Breast epithelium (tissue), 3 donors: ENCODE data around the gene PRKN.

Source experiments
- CTCF ChIP-seq, 3 donors: fragments of 450-650 bp; IDR thresholded peaks; one replicate each; pipeline ENCODE4 v1.5.1; 2016 to 2017; ENCODE audit warnings: antibody characterized with exemption in 3 of 3, mild to moderate bottlenecking in 3 of 3, moderate library complexity in 3 of 3
- POLR2A ChIP-seq: fragments of 450-650 bp; IDR thresholded peaks from one replicate; pipeline ENCODE4 v1.6.1; 2016; ENCODE audit warnings: antibody characterized with exemption, mild to moderate bottlenecking, moderate library complexity
- POLR2AphosphoS5 ChIP-seq, 3 donors: sonication (generic); formaldehyde crosslinking; IDR thresholded peaks; one replicate each; pipeline ENCODE4 v1.6.1; 2017; ENCODE audit warnings: antibody characterized with exemption in 3 of 3

GRCh38 chr6:161372422-161372793, 1355.2 kb downstream of the PRKN start:
- TF ChIP-seq CTCF (IDR thresholded peaks at IDR 0.05) = no peak
- TF ChIP-seq POLR2AphosphoS5 (IDR thresholded peaks at IDR 0.05) = no peak
- TF ChIP-seq POLR2A = no peak
